ENCODE data around the gene PROM2.
"Not testable (repeated sequence)": the region's sequence is repeated elsewhere in the genome, so short reads cannot be mapped to it uniquely, and the experiment has no call there.

Gene PROM2

DNA sequence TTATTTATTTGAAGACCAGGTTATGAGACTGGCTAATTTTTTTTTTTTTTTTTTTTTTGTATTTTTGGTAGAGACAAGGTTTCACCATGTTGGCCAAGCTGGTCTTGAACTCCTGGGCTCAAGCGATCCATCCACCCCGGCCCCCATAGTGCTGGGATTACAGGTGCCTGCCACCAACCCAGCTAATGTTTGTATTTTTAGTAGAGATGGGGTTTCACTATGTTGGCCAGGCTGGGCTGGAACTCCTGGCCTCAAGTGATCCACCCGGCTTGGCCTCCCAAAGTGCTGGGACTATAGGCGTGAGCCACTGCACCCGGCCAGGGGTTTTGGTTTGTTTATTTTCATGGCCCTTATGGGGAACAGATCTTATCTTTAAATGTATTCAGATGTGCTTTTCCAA lies 4.5 kb upstream of the PROM2 start:
- DNase-seq = not testable (repeated sequence)

DNA sequence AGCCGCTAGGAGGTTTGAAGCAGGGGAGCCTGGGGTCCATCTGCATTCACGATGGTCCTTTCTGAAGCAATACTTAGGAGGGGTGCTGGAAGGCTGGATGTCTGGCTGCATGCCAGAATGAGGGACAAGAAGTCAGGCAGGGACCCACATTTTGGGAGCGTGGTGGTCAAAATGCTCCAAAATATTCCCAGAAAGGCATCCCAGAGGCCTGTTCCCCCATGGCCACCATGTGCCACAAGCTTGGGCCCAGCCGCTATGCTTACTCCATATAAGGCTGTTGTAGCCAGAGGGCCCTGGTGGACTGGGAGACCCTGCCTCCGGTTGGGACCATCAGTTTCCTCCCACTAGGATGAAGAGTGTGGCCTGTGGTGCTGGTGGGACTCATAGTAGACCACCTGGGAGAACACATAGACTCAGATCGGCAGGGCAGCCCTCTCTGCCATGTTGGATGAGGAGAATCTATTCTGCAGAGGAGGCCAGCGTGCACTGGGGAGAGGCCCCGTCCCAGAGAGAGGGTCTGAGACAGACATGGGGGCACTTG lies 3.6 kb upstream of the PROM2 start:
- no peak for DNase-seq

DNA sequence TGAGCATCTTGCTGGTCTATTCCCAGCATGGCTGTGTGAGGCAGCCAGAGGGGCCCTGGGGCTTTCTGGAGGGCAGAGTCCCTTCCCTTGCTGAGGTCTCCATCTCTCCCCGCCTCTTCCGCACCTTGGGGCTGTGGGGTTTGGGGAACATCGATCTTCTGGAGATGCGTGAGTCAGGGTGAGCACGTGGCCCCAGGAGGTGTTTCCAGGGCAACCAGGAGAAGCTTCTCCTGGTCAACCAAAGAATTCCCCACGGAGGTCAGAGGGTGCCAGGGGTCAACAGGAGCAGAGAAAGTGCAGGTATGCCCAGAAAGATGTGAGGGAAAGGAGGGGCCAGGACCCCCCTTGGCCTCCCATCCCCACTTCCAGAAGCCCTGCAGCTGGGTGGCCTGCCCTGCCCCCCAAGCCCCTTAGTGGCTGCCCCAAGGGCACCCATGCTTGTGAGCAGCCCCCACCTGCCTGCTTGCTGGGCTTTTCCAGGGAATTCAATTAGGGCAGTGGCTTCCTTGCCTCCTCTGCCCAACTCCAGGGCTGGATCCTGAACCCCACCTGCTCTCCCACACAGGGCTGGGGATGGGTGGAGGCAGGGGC lies 2.8 kb upstream of the PROM2 start:
- DNase-seq = no peak

DNA sequence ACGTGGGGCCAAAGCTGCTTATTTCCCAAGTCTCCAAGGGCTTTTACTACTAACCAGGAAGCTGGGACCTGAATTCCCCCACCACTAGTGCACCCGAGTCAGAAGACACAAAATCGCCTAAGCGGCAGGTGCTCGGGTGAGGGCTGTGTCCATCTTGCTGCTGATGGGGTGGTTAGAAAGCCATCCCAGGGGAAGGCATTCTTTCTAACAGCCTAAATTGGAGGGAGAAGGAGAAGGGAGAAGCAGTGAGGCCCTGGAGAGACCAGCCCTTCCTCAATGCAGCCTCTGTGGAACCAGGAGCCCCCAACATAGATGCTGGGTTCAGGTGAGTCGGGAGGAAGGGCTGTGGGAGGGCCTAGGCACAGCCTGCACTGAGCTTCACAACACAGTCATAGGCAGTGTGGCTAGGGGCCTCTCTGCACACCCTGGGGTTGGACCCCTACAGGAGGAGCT lies 1.9 kb upstream of the PROM2 start:
- no peak for DNase-seq

DNA sequence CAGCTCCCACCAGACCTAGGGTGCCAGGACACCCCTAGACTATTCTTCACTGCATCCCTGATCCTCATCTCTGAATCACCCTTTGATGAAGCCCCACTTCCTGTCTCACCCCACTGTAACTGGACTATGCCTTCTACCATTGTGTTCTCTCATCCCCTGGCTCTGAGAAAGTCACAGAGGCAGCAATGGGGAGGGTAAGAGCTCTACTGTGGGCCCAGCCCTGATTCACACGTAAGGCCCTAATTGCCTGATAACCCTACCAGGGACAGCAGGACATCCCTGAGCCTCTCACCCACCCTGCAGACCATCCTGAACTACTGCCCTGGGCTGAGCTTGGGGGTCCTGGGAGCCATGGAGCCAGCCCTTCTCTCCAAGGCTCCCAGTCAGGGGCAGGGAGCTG lies 1.5 kb upstream of the PROM2 start:
- no peak for DNase-seq

DNA sequence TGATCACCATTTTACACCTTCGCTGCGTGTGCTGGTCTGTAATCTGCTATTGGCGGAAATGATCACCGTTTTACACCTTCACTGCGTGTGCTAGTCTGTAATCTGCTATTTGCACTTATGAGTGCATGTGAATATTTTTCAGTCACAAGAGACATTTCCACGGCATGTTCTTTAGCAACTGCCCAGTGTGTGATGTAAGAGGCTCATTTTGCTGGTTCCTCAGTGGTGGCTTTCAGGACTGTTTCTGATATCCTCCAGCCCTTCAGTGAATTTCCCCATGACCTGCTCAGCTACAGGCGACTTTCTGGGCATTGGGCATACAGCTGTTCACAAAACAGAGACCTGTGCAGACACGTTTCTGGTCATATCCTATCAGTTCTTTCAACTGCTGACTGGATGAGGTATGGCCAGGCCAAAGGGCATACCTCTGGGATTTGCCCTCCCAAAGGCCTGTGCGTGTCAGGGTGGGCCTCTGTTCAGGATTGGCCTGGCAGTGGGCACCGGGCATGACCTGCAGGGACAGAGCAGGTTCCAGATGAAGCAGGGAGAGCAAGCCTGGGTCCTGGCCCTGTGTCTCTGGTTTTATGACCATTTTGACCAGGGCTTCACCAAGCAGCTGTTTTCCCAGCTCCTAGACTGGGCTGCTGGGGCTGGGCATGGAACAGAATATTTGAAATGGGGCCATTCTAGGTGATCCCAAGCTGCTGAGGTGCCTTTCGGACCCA lies 521 bp upstream of the PROM2 start:
- DNase-seq = no peak

DNA sequence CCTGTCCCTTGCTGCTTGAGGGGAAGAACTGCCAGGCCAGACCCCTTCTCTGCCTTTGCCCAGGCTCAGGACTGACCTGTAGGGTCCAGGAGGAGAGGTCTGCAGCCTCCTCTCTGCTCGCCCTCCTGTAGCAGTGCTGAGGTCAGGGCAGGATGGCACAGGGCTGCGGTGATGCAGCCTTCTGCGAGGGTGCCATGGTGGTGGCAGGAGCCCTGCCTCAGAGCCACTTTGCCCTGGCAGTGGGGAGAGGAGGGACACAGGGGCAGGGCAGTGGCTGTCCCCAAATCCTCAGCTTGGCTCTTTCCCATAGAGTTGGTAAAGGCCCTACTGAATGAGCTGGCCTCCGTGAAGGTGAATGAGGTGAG lies 884 bp downstream of the PROM2 start:
- DNase-seq = no peak

DNA sequence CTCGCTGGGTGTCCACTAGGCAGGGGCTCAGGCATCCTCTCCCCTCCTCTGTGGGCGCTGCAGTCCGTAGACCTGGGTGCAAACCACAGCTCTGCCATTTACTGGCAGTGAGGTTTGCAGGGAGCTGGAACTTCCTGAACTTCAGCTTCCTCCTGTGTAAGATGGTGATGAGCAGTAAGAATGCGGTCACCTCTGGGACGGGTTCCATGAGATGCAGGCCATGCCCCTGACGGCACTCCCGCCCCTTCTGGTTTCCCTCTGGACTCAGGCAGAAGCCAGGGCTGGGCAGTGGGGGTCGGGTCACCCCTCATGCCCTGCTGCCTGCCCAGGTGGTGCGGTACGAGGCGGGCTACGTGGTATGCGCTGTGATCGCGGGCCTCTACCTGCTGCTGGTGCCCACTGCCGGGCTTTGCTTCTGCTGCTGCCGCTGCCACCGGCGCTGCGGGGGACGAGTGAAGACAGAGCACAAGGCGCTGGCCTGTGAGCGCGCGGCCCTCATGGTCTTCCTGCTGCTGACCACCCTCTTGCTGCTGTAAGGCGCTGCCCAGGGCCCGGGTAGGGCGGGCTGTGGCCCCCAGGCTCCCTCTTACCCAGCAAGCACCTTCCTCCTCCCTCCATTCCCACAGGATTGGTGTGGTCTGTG lies 1.5 kb downstream of the PROM2 start:
- no peak for DNase-seq

DNA sequence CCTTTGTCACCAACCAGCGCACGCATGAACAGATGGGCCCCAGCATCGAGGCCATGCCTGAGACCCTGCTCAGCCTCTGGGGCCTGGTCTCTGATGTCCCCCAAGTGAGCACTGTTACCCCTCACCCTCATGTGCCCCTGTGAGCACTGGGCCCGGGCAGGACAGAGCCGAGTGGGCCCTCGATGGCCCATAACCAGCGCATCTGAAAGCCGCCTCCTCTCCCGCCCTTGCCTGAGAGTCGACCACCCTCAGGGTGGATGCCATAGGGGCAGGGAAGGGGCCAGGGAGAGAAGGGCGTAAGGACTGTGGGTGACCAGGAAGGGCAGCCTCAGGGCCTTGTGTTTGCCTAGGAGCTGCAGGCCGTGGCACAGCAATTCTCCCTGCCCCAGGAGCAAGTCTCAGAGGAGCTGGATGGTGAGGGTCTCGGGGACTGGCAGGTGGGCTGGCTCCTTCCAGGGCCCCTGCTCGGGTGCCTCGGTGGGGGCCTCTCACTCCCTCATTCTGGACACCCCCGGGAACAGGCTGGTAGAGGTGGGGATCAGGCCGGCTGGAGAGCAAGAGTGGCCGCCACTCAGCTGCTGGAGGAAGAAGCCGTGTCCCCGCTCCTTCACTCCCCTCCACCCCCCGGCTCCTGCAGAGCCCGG lies 2.1 kb downstream of the PROM2 start:
- DNase-seq = no peak

DNA sequence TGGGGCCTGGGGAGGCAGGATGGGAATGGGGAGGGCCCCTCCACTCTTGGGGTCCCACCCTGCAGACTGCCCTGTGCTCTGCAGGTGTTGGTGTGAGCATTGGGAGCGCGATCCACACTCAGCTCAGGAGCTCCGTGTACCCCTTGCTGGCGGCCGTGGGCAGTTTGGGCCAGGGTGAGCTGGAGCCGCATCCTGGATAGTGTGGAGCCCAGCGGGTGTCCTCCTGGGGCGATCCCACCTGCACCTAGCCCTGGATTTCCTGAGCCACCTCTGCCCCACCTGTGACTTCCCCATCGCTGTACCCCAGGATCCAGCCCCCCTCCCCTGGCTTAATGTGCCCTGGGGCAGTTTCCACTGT lies 2.6 kb downstream of the PROM2 start:
- DNase-seq = no peak

DNA sequence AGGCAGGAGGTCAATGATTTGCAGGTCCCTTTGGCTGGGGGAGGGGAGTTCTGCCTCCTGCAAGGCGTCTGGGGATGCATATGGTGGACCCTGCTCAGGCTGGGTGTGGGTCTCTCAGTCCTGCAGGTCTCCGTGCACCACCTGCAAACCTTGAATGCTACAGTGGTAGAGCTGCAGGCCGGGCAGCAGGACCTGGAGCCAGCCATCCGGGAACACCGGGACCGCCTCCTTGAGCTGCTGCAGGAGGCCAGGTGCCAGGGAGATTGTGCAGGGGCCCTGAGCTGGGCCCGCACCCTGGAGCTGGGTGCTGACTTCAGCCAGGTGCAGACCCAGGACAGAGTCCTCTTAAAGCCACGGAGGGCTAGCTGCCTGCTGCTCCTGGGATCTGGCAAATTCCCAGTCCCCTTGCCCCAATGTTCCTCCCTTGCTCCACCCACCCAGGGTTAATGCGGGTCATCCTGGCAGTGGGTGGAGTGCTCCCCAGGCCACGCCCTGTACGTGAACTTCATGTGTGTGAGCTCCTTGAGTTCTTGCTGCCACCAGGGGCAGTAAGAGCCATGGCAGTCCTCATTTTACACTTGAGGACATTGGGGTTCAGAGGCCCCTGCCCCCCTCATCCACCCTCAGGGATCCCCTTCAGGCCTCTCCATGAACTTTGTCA lies 3.1 kb downstream of the PROM2 start:
- DNase-seq = no peak

DNA sequence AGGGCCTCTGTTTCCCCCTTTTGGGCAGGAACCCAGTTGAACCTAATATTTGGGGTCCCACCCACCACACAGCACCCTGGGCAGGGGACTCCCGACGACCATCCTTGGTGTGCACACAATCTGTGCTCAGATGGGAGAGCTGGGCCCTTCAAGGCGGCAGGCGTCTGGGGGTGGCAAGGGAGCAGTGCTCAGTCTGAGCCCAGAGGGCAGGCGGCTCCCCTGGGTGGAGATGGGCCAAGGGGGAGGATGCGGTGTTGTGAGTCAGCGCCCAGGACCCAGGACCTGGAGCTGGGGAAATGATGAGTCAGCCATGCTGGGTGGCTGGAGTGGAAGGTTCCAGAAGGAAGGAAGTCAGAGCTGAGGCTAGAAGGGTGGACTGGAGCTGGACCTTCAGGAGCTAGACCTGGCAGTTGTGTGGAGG lies 3.8 kb downstream of the PROM2 start:
- DNase-seq = no peak

DNA sequence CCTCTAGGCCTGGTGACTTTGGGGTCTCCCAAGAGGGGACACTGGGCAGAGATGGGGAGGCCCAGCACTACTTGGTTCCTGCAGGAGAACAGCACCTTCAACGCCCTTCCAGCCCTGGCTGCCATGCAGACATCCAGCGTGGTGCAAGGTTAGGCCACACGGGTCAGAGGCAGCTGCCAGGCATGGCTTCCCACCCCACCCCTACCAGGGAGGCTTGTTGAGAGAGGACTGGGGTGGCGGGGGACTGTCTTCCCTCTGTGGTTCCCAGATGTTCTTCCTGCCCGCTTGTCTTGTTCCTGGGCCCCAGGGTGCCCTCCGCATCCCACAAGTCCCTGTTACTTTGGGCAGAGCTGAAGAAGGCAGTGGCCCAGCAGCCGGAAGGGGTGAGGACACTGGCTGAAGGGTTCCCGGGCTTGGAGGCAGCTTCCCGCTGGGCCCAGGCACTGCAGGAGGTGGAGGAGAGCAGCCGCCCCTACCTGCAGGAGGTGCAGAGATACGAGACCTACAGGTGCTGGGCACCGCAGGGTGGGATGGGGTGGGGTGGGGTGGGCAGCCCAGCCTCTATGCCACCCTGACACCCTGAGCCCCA lies 4.5 kb downstream of the PROM2 start:
- no peak for DNase-seq

DNA sequence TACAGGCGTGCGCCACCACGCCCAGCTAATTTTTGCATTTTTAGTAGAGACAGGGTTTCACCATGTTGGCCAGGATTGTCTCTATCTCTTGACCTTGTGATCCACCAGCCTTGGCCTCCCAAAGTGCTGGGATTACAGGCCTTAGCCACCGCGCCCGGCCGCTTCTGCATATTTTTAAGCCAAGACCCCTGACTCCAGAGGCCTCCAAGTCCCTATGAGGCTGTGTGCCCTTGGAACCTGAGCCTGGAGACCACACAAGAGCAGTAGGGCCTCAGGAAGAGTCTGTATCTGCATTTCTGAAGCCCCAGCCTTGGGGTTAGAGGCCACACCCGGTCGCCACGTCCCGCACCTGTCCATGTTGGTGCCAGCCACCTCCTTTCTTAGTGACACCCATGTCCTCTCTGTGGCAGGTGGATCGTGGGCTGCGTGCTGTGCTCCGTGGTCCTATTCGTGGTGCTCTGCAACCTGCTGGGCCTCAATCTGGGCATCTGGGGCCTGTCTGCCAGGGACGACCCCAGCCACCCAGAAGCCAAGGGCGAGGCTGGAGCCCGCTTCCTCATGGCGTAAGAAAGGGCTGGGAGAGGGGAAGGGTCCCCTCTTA lies 5.3 kb downstream of the PROM2 start:
- no peak for DNase-seq

DNA sequence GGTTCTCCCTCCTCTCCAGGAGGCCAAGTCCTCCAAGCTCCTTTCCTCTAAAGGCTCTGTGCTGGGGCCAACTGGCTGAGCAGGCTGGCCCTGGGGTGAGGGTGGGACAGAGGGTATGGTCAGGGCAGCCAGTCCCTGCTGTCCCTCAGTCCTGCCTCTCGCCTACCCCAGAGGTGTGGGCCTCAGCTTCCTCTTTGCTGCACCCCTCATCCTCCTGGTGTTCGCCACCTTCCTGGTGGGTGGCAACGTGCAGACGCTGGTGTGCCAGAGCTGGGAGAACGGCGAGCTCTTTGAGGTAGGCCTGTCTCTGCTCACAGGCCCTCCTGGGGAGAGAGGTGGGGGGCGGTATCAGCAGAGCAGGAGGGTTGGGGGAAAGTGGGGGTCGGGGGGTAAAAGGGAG lies 6.8 kb downstream of the PROM2 start:
- no peak for DNase-seq

DNA sequence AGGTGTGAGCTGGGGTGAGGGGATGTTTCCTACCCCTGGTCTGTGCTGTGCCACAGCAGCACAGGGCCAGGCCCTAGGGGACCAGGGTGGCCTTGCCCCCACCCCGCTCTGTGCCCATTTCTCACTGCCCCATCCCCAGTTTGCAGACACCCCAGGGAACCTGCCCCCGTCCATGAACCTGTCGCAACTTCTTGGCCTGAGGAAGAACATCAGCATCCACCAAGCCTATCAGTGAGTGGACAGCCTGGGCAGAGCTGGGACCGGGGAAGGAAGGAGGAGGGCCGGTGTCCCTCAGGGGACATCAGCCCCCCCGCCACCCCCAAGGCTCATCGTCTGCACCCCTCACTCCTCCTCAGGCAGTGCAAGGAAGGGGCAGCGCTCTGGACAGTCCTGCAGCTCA lies 7.5 kb downstream of the PROM2 start:
- DNase-seq = no peak

DNA sequence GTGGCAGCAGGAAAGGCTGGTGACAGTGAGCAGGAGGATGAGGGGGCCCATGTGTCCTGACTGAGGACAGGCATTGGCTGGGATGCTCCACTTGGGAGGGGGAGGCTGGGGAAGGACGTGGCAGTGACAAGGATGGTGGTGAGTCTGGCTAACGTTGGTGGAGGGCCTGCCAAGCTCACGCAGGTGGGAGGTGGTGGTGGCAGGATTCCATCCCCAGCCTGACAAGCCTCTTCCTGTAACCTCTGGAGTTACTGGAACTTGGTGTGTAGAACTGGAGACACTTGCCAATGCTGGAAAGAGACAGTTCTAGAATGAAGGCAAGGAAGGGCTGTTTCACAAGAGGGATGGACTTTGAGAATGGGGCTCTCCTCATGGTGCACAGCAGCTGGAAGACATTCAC lies 8.2 kb downstream of the PROM2 start:
- DNase-seq = no peak

DNA sequence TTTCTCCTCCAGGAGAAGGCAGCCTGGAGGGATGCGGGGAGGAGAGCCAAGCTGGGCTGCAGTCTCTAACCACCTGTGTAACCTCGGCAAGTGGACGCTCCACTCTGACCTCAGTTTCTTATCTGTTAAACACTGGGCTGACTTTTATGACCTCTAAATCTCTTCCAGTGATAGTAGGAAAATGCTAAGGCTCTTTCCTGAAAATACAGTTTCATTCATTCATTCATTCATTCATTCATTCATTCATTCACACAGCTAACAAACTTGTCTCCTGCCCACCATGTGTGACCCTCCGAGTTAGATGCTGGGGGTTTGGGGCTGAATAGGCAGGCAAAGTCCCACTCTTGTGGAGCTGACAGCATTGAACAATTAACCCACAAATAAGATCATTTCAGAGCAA lies 9.3 kb downstream of the PROM2 start:
- DNase-seq = no peak

DNA sequence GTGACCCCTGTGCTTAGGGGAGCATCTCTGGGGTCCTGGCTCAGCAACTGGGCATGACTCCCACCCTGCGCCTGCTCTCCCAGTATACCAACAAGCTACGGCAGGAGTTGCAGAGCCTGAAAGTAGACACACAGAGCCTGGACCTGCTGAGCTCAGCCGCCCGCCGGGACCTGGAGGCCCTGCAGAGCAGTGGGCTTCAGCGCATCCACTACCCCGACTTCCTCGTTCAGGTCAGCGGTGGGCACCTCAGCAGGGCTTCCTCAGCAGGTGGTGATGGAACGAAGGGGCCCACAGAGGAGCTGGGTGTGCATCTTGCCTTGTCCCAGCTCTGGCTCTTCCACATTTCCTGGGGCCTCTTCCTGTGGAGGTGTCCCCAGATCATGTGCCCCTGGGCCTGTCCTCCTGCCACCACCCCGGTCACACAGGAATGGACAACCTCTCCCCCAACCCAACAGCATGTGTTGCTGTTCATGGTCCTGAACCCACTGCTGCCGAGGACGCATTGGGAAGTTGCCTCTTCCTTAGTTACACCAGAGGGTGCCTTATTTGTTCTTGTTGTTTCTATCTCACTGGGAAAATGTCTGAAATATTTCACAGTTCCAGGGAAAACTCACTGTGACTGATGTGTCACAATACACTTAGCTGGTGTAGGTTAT lies 10.8 kb downstream of the PROM2 start:
- no peak for DNase-seq

DNA sequence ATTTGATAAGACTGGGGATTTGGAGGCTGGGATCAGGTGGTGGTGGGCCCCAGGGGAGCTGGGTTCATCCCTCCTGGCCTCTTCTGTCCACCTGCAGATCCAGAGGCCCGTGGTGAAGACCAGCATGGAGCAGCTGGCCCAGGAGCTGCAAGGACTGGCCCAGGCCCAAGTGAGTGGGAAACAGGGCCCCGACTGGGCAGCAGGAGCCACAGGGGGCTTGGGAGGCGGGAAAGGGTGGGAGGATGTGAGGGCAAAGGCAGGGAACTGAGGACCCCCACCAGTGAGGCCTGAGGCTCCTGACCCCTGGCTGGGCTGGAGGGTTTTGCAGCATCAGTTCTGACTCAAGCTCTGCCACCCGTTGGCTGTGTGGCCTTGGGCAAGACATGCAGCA lies 11.3 kb downstream of the PROM2 start:
- DNase-seq = no peak

DNA sequence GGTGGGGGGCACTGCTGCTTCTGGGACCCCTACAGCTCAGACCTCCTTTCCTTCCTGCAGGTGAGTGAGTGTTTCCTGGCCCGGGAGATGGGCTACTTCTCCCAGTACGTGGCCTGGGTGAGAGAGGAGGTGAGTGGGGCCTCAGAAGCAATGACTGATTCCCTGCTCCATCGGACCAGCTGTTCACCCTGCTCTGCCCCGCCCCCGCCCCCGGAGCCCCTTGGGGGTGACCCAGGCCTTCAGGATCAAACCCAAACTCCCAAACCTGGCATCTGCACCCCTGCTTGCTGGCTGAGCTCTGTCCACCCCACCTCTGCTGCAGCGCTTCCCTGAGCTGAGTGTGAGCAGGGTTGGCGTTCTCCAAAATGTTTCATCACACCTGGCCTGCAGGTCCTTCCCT lies 13.1 kb downstream of the PROM2 start:
- DNase-seq = no peak

DNA sequence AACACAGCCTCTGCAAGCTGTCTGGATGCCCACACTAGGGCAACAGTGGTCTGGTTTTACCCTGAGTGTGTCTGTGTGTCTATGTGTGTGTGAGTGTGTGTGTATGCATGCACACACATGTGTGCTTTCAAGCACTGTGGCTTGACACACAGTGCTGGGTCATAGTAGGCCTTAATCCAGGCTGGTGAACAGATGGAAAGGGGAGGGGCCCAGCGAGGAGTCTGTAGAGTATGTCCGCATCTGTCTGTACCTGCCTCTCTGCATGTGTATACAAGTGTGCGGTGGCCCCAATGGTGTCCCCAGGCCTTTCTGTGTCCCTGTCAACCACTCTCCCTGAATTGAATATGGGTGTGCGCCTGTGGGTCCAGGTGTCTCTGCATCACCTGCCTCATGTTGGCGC lies 13.6 kb downstream of the PROM2 start:
- DNase-seq = no peak
